ENCODE results near the gene AHNAK2.

DNA sequence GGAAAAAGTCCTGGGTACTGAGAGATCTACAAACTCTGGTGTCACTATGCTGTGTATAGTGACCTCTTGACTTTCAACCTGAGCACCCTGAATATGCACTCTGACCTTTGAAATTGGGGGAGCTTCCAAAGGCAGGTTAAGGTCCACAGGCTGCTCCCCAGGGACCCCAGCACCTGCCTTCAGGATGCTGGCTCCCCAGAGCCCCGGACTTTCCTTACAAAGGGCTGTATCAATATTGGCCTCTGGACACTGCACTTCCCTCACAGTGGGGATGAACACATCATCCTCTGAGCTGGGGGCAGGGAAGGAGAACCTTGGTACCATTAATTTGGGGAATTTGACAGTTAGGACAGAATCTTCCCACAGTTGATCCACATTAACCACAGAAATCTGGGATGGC lies 39.2 kb downstream of the AHNAK2 start:
- TF ChIP-seq, protein P1, sequence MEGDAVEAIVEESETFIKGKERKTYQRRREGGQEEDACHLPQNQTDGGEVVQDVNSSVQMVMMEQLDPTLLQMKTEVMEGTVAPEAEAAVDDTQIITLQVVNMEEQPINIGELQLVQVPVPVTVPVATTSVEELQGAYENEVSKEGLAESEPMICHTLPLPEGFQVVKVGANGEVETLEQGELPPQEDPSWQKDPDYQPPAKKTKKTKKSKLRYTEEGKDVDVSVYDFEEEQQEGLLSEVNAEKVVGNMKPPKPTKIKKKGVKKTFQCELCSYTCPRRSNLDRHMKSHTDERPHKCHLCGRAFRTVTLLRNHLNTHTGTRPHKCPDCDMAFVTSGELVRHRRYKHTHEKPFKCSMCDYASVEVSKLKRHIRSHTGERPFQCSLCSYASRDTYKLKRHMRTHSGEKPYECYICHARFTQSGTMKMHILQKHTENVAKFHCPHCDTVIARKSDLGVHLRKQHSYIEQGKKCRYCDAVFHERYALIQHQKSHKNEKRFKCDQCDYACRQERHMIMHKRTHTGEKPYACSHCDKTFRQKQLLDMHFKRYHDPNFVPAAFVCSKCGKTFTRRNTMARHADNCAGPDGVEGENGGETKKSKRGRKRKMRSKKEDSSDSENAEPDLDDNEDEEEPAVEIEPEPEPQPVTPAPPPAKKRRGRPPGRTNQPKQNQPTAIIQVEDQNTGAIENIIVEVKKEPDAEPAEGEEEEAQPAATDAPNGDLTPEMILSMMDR (conservative IDR thresholded peaks at IDR 0.05), result no peak
- no peak for TF ChIP-seq ZFX (IDR thresholded peaks at IDR 0.05)
